GM21737 (cell line): Measurements from ENCODE around the gene EPS15.
A peak's percentile ranks its signal among the peaks of the same experiment; 100 is the strongest.
"Not testable (repeated sequence)": the region's sequence is repeated elsewhere in the genome, so short reads cannot be mapped to it uniquely, and the experiment has no call there.

Source experiments
- ATAC-seq: cut with Tn5 transposase; IDR thresholded peaks from one replicate; pipeline ENCODE4 v1.9.1; 2021; ENCODE audit warnings: mild to moderate bottlenecking, moderate library complexity; ENCODE audit not compliant: unreplicated experiment

Gene EPS15

DNA sequence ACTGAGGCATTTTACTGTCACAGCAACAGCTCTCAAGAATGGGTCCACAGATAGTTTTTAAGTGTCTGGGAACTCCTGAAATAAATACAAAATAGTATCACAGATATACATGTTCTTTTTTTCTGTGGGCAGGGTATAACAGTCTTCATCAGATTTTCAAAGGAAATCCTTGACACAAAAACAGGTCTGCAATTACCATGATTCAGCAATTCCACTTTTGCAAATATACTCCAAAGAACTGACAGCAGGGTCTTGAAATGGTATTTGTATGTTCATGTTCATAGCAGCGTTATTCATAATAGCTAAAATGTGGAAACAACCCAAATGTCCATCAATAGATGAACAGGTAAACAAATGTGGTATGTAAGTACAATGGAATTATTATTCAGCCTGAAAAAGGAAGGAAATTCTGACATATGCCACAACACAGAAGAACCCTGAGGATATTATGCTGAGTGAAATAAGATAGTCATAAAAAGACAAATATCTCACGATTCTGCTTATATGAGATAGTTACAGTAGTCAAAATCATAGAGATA, 85.0 kb downstream of the EPS15 start:
- no peak for ATAC-seq

DNA sequence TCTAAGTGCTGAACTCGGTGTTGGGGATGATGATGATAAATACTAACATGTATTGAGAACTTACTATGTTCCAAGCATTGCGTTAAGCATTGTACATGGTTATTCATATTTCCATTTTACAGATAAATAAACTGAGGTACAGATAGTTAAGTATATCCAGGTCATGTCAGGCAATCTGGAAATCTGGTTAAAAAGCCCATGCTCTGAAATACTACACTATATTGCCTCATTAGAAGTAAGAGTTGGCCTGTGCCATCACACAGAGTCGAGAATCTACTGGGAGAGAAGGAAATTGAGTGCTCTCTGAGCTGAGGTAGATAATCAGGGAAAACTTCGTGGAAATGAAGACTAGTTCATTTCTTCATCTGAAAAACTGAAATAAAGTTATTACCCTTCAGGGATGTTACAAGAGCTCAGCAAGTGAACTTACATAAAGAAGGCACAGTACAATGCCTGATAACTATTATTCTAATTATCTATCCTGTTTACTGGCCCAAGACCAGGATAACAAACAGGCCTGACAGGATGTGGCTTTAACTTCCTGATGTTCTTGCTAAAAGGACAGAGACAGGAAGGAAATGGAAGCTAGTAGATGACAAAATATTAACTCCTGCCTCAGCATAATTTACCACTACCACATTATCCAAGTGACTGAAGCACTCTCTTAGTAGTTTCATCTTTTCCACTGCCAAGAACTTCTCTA, 85.6 kb downstream of the EPS15 start:
- ATAC-seq = peak; percentile 48

DNA sequence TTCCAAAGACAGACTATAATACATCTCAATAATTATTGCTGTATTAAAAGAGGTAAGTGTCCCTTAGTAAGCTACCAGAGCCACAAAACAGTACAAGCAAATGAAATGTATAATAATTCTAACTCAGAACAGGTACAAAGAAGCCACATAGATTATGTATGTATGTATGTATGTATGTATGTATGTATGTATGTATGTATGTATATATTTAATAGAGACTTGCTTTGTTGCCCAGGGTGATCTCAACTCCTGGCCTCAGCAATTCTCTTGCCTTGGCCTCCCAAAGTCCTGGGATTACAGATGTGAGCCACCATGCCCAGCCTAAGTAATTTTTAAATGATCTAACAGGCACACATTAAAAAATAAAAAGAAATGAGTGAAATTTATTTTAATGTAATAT, 86.9 kb downstream of the EPS15 start:
- ATAC-seq = no peak

DNA sequence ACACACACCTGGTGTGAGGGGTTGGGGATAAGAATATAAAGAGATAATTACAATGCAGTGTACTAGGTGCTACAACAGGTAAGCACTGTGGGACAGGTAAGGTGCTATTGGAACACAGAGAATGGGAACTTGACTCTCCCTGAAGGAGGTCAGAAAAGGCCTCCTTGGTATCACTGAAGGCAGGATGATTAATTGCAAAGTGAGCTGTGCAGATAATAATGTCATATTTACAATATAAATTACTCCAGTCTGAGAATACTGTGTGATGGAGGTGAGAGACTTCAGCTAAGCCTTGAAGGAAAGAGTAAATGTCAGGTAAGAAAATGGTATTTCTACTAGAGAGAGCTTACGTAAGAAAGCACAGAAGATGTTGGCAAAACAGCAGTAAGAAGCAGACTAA, 91.6 kb downstream of the EPS15 start:
- no peak for ATAC-seq

DNA sequence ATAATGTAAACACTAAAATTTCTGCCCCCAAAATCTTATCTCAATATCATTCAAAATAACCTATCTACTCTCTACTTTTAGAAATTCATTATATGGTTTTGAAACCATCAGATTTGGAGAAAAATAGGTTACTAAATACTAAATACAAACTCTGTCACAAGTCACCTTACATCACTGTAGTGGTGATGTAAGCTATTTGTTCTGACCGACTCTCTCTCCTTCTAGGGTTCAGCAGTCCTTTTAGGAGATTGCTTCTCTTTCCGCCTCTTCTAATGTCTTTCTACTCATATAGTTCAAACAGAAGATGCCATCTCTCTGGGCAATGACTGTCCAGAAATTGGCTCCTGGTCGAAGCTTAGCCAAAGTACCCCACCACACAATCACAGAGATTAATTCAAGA, 93.1 kb downstream of the EPS15 start:
- no peak for ATAC-seq

DNA sequence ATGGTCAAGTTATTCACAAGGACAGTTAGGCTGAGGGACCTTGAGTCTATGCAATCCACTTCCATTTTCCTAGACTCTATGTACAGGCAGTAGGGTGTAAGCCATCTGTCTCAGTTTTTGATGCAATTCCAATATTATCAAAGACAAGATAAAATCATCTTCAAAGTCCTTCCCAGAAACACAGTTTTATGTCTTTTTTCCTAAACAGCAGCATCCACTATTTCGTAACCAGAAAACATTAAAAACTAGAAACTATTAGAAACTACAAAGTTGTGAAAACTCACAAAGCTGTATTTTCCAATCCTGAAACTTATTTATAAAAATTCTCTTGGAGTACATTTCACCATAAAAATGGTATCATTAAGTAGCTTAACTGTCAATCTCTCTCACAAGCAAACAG, 93.8 kb downstream of the EPS15 start:
- no peak for ATAC-seq

DNA sequence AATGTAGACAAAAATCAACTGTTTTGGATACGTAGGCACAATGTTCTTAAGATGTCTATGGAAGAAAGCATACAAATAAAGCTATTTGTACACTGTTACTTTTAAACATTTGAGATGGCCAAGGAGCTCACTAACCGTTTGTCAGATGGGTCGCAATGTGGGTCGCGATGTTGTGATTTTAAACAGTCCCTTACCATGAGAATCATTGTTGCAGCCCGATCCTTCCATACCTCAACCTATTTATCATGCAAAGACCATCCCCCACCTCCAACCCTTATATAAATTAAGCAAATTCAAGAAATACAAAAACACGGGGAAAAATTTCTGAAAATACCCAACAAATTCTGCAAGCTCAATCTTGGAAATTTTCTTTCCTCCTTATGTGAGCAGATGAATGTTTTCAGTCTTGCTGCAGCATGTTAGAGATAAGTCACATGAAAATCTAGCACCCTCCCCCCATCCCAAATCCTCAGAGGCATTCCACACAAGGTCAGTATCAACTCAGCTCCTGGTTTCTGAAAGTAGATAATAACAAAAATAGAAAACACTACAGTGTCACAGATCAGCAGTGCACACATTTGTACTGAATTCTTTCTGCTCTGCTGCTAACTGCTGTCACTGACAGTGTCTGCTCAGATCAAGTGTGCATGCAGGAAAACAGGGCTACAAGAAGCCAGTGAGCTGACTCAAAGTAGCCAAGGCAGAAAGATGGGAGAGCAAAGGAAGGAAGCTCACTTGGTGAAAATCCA, 95.8 kb downstream of the EPS15 start:
- ATAC-seq = no peak

DNA sequence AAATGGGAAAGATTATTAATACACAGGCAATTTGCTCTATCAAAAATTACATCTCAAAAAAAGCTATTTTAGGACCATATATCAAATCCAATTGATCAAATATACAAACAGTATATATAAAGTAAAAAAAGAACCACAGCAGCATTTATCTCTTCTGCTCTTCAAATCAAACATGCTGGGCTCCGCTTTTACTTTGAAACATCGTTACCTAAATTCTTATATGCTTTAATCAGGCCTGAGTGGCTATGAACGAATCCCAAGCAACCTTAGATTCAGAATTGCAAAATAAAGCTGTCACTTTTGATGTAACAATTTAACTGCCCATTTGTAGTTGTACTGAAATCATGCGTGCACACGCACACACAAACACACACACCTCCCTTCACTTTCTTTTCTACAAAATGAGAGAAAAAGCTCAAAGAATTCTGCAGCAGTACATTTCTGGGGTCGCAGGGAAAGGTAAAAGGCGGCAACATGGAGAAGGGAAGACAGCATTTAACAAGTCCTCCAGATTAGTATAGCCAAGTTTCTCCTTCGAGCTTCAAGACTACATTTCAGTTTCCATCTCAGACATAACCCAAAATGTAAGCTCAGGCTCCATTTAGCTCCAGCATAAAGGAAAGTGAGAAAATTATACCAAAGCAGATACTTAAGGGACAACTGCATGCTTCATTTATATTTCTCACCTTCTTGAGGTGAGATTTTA, 96.5 kb downstream of the EPS15 start:
- ATAC-seq = no peak

DNA sequence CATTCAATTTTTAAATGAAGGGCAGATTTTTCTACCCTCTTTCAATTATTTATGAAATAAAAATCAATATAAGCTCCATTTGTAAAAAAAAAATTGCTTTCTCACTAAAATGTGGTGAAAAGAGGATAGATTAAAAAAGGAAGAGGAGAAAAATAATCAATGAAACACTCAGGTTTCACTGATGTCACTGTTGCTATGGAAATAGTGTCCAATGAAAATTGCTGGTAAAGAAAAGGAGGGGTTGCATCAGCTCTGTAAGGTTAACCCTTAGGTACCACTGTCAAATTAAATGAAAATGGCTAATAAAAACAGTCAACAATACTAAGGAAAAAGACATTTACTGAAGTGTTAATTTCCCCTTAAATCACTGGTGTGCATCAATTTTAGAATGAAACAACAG, 97.1 kb downstream of the EPS15 start:
- ATAC-seq = no peak

DNA sequence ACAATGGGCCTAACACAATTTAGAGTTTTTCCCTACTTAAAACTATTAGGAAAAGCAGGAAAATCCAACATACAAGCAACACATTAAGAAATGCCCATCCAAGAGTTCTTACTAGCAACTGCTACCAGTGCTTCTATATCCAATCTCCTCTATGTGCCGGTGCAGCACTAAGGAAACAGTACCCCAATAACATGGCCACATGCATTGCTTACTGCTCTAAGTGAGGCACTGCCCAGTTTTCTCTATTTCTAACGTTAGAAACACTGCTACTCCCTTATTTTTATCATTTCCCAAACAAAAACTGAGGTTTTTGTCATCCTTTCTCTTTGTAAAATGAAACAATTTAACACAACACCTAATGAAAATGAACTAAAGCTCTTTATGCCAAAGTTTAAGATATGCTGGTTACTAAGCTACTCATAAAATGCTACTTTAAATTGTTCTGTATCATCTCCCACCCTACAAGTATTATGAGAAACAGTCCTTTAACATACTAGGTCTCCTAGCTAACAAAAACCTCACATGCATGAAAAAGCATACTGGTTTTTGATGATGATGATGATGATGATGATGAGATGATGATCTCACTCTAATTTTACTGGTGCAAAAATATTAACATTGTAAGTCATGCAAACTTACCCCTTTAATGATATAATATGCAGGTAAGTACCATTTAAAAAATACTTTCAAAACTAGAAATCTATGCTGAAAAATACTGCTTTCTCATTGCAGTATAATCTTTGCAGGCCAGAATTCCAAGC, 98.0 kb downstream of the EPS15 start:
- no peak for ATAC-seq

DNA sequence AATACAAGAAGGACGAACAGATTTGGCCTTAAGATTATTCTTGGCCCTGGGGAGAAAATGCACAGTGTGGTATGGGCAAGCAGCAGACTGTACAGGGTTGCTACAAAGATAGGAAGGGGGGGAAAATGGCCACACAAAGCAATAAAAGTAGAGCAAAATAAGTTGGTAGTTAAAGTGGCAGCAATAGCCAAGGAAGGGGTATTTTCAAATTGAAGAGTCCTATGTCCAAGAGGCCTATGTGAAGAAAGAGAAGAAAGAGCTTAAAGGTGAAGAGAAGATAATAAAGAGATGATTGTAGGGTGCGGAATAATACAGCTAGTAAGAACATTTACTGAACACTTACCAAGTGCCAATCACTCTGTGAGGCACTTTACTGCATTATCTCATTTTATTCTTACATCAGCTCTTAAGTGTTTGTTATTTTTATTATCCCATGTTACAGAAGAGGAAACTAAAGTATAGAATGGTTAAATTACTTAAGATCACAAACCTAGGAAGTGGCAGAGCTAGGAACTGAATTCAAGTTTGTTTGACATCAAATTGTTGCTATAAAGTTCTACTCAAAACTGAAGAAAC, 100.6 kb downstream of the EPS15 start:
- no peak for ATAC-seq

DNA sequence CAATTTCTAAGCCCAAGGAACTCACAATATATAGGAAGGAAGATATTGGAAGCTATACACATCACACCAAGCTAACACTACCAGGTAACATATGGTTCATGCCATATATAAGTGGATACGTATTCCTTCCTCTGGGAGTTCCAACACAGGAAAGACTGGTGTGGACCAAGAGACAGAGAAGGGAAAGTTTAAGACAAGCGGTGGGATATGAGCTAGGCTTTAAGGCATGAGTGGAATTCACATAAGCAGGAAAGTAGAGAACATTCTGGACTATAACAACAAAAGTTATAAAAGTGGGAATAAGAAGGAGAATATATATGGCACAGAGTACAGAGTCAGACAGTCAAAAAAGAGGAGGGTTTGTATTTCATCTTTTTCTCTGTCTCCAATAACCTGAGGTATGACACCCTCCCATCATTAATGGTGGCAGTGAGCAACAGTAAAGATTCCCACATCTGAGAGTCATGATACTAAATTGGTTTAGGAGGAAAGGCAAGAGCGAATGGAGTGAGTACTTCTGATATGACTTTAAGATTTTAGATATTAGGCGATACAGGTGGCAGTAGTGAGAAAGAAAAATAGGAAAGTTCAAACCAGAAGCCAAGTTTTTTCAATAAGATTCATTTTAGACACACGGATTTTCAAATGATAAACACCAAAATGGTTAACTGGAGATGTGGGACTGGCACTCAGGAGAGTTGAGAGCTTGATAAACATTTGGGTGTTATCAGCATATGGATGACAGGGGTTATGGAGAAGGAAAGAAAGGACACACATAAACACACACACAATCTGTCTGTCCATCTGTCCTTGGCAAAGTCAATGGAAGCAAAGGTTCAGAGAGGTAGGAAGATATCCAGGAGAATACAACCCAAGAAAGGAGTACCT, 101.3 kb downstream of the EPS15 start:
- no peak for ATAC-seq

DNA sequence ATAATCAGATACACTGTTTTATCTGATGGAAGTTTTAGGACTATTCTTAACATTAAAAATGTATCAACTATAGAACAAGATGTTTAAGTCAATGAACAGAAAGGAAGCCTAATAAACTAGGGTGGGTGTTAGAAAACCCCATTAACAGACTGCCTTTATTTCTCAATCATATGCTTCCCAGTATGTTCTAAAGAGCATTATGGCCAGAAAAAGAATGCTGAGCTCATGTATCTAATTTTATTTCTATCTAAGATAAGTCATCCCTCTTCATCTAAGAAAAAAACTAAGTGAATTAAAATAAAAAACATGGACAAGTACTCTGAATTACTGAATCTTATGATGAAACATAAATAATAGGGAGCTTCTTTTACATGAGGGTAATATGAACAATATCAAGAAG, 102.2 kb downstream of the EPS15 start:
- no peak for ATAC-seq

DNA sequence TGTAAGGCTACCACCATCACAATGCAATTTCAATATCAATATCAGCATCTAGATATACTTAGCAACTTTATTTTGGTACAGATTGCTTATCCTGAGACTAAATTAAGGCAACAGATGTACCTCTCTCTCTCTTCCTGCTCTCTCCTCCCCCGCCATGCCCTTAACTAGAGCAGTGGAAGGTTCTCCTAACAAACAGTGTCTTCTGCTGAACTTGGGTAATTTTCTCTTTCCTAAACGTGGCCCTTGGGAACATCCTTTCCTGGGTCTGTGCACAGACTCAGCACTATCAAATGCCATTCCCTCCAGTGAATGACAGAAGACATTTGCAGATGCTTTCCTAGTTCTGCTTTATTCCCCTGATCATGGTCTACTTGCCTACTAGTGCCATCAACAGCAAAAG, 103.1 kb downstream of the EPS15 start:
- no peak for ATAC-seq

DNA sequence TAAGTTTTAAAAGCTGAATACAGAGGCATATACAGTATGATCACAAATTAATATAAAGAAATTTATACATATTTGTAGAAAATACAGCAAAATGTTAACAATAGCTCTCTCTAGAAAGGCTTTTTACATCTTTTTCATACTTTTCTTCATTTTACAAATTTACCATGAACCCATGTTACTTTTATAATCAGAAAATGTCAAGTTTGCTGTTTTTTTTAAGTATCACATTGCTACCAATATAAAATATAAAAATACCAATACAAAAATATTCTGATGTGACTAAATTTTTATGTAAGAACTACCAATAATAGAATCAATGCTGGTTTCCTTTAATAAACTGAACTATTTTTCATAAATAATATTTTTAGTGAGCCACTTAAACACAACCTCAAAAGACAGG, 104.3 kb downstream of the EPS15 start:
- ATAC-seq = no peak

DNA sequence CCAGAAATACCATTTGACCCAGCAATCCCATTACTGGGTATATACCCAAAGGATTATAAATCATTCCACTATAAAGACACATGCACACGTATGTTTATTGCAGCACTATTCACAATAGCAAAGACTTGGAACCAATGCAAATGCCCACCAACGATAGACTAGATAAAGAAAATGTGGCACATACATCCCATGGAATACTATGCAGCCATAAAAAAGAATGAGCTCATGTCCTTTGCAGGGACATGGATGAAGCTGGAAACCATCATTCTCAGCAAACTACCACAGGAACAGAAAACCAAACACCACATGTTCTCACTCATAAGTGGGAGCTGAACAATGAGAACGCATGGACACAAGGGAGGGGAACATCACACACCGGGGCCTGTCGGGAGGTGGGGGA, 107.2 kb downstream of the EPS15 start:
- ATAC-seq = not testable (repeated sequence)

DNA sequence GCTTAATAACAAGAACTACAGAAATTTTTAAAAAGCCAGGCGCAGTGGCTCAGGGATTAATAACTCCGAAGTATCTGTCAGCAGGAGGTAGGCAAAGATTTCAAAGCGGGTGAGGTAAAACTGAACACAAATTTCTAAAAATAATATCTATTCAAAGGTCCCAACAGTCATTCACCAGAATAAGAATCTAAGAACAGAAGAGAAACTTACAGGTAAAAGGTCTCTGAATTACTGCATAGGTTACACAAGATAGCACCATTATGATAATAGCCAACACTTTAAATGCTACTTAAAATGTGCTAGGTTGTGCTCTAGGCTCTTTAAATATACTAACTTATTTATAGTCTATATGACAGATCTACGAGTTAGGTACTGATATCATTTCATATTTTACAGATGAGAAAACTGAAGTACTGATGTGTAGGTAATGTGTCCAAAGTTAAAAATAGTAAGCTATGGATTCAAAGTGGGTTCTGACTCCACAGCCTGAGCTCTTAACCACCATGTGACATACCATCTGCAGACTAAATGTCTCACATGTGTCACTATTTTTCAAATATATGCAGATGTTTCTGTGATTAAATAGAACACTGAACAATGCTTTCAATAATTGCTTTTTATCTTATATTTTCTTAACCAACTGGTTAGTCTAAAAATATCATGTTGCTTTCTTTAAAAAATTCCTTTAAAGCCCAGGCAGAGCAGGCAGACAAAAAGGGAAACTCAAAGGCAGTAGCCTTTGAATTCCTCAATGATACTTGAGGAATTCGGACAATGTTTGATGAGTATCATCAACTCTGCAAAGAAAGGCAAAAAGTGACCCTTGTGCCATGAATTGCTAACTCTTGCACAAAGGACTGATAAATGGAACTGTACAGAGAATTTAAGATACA, 108.3 kb downstream of the EPS15 start:
- ATAC-seq = no peak

DNA sequence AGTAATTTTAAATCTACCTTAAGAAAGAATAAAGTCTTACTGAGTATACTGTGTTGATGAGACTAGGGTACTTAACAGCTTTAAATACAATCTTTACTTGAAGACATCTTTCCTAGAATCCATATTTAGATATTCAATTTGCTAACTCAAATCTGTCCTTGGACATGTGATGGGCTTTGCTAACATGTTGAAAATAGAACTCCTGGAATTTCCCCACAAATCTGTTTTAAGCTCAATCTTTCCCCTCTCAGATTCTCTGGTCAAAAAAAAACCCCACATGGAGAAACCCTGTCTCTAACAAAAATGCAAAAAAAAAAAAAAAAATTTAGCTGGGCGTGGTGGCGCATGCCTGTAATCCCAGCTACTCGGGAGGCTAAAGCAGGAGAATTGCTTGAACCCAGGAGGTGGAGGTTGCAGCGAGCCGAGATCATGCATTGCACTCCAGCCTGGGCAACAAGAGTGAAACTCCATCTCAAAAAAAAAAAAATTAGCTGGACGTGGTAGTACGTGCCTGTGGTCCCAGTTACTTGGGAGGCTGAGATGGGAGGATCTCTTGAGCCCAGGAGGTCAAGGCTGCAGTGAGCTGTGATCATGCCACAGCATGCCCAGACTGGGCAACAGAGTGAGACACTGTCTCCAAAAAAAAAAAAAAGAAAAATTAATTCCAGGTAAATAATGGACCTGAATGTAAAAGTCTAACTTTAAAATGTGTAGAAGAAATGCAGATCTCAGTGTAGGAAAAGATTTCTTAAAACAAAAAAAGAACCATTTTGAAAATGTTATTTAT, 109.1 kb downstream of the EPS15 start:
- ATAC-seq = not testable (repeated sequence)
